GM12865 (cell line): ENCODE measurements around the gene BST2.

Experiments used
- DNase-seq: peaks from one replicate; pipeline ENCODE4 v3.0.0; 2010; ENCODE audit warnings: low read depth
- H3K4me3 ChIP-seq: 2 replicates; pipeline ENCODE4 v1.5.1; 2011; ENCODE audit warnings: mild to moderate bottlenecking, low read depth, low read length, control low read depth
- TF ChIP-seq, protein P1 (sequence below): IDR thresholded peaks from 2 replicates; pipeline ENCODE4 v1.5.1; 2011; ENCODE audit warnings: low read length, control low read depth, low read depth, inconsistent platforms; ENCODE audit not compliant: insufficient read depth; ENCODE audit errors: missing control alignments

Gene BST2

DNA sequence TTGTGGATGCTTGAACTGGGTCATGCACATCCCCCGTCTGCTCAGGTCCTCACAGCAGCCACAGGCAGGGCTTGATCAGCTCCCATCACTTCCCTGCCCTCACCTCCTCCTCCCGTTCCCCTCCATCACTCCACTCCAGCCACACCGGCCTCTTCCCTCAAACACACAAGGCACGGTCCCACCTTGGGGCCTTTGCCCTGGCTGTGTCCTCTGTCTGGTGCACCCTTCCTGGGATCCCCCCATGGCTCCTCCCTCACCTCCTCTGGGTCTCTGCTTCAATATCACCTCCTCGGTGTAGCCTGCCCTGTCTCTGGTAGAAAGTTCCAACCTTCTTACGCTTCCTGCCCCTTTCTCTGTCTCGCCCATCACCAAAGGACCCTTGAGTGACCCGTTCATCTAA, 52.0 kb downstream of the BST2 start:
- TF ChIP-seq, protein P1, sequence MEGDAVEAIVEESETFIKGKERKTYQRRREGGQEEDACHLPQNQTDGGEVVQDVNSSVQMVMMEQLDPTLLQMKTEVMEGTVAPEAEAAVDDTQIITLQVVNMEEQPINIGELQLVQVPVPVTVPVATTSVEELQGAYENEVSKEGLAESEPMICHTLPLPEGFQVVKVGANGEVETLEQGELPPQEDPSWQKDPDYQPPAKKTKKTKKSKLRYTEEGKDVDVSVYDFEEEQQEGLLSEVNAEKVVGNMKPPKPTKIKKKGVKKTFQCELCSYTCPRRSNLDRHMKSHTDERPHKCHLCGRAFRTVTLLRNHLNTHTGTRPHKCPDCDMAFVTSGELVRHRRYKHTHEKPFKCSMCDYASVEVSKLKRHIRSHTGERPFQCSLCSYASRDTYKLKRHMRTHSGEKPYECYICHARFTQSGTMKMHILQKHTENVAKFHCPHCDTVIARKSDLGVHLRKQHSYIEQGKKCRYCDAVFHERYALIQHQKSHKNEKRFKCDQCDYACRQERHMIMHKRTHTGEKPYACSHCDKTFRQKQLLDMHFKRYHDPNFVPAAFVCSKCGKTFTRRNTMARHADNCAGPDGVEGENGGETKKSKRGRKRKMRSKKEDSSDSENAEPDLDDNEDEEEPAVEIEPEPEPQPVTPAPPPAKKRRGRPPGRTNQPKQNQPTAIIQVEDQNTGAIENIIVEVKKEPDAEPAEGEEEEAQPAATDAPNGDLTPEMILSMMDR = no peak
- H3K4me3 ChIP-seq = no peak overlapping the region
- no peak for DNase-seq
